Glutamatergic neuron (in vitro differentiated cells): ENCODE results near the gene MRM3. TPM values are rescaled to one million over a fixed set of nuclear protein-coding genes. Genes with fewer than 3 reads are reported as not detected.

ENCODE experiments used
- DNase-seq: peaks from one replicate; pipeline ENCODE4 v3.0.0; 2022
- H3K27ac Mint-ChIP-seq: one replicate; pipeline ENCODE4 v1.8.0; 2020; ENCODE audit warnings: mild to moderate bottlenecking, mixed read lengths, inconsistent platforms; ENCODE audit not compliant: unreplicated experiment
- H3K27me3 Mint-ChIP-seq: one replicate; pipeline ENCODE4 v1.8.0; 2020; ENCODE audit warnings: mild to moderate bottlenecking, moderate library complexity, mixed read lengths, inconsistent platforms; ENCODE audit not compliant: unreplicated experiment
- H3K36me3 Mint-ChIP-seq: one replicate; pipeline ENCODE4 v1.8.0; 2020; ENCODE audit warnings: mild to moderate bottlenecking, mixed read lengths, inconsistent platforms; ENCODE audit not compliant: unreplicated experiment
- H3K4me1 Mint-ChIP-seq: one replicate; pipeline ENCODE4 v1.8.0; 2020; ENCODE audit warnings: mild to moderate bottlenecking, low read depth, mixed read lengths, inconsistent platforms; ENCODE audit not compliant: unreplicated experiment
- H3K4me3 Mint-ChIP-seq: one replicate; pipeline ENCODE4 v1.8.0; 2020; ENCODE audit warnings: mild to moderate bottlenecking, mixed read lengths, inconsistent platforms; ENCODE audit not compliant: unreplicated experiment
- H3K9me3 Mint-ChIP-seq: one replicate; pipeline ENCODE4 v1.8.0; 2020; ENCODE audit warnings: mild to moderate bottlenecking, moderate library complexity, mixed read lengths, inconsistent platforms; ENCODE audit not compliant: unreplicated experiment
- long read RNA-seq: library from polyadenylated mRNA; unstranded; transcript quantifications from one replicate; pipeline ENCODE4 v2.0.0, GENCODE V29; 2020; ENCODE audit not compliant: unreplicated experiment
- total RNA-seq: library from RNA; stranded (reverse); fragmentation: NEBNext Ultra II Directional; extraction: Animal tissue kit (Norgen Biotek cat#: 25700); gene quantifications from one replicate; pipeline ENCODE4 v1.2.1, GENCODE V29; 2021; ENCODE audit not compliant: unreplicated experiment
- TF ChIP-seq, protein P1 (sequence below): fragments of 200-600 bp; sonication (generic); IDR thresholded peaks from one replicate; pipeline ENCODE4 v1.5.0; 2021; ENCODE audit not compliant: partially characterized antibody, unreplicated experiment

The MRM3 gene
- 11.8 TPM for total RNA-seq
- long read RNA-seq, transcript MRM3-201 (4 exons, 1,809 nt), result major isoform, 10 of 15 reads
- long read RNA-seq, partial matches to known transcripts, result 0 of 15 reads
- long read RNA-seq, other reads (novel, unspliced or antisense), result 0 of 15 reads

DNA sequence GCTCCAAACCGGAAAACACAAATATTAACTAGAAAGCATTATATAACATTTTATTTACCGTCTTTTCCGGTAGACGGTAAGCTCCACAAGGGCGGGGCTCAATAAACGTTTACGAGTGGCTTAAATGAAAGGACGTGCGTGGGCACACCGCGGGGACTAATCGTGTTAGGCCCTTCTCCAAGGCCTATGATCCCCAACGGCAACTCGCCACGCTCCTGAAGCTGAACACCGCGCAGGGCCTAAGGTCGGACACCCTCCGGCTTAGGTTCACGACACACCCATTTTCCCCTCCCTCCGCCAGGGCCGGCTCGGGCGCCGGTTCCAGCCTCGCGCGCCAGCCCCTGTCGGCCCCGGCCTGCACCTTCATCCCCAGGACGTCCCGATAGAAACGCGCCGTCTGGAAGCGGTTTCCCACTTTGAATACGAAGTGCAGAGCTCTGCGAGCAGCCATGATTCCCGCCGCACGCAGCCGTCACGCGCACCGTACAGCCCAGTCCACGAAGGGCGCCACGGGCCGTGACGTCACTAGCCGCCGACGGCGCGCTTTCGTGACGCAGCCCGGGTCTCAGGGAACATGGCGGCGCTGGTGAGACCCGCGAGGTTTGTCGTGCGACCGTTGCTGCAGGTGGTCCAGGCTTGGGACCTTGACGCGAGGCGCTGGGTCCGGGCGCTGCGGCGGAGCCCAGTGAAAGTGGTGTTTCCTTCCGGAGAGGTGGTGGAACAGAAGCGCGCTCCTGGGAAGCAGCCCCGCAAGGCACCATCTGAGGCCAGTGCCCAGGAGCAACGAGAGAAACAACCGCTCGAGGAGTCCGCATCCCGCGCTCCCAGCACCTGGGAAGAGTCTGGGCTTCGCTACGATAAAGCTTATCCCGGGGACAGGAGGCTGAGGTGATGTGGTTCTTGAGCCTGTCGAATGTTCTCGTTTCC is at the start of gene MRM3, which contains the start of gene GLOD4:
MRM3 (plus strand) TSS at position 549 of the 927 bp plus-strand sequence; CDS start at position 575, 26 bp downstream.
GLOD4 (minus strand) TSS at position 476 of the 927 bp plus-strand sequence; CDS start at position 451, 25 bp downstream.
- TF ChIP-seq, protein P1, sequence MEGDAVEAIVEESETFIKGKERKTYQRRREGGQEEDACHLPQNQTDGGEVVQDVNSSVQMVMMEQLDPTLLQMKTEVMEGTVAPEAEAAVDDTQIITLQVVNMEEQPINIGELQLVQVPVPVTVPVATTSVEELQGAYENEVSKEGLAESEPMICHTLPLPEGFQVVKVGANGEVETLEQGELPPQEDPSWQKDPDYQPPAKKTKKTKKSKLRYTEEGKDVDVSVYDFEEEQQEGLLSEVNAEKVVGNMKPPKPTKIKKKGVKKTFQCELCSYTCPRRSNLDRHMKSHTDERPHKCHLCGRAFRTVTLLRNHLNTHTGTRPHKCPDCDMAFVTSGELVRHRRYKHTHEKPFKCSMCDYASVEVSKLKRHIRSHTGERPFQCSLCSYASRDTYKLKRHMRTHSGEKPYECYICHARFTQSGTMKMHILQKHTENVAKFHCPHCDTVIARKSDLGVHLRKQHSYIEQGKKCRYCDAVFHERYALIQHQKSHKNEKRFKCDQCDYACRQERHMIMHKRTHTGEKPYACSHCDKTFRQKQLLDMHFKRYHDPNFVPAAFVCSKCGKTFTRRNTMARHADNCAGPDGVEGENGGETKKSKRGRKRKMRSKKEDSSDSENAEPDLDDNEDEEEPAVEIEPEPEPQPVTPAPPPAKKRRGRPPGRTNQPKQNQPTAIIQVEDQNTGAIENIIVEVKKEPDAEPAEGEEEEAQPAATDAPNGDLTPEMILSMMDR, result peak; percentile 34
- peak; percentile 96 for DNase-seq
- peaks cover 6% of the 10 kb centered on the region for H3K27me3 Mint-ChIP-seq
- H3K9me3 Mint-ChIP-seq, result peaks cover 18% of the 10 kb centered on the region
- H3K27ac Mint-ChIP-seq, result peak within 1 kb of the TSS; percentile 88
- peaks cover under 1% of the 10 kb centered on the region for H3K36me3 Mint-ChIP-seq
- H3K4me1 Mint-ChIP-seq, result peaks cover 6% of the 10 kb centered on the region
- peak within 1 kb of the TSS; percentile 96 for H3K4me3 Mint-ChIP-seq

- Mint-ChIP-seq H3K36me3 (no peaks in the 10 kb centered on the region), H3K4me3 (peak overlapping the region; percentile 92), H3K27ac (peak overlapping the region; percentile 33), H3K4me1 (peaks cover 10% of the 10 kb centered on the region), H3K27me3 (peaks cover 14% of the 10 kb centered on the region), H3K9me3 (peaks cover 2% of the 10 kb centered on the region)
- TF ChIP-seq, protein P1, result no peak
- peak; percentile 49 for DNase-seq
Observed at GRCh38 chr17:732902-733720, 49.0 kb upstream of the MRM3 start.

DNA sequence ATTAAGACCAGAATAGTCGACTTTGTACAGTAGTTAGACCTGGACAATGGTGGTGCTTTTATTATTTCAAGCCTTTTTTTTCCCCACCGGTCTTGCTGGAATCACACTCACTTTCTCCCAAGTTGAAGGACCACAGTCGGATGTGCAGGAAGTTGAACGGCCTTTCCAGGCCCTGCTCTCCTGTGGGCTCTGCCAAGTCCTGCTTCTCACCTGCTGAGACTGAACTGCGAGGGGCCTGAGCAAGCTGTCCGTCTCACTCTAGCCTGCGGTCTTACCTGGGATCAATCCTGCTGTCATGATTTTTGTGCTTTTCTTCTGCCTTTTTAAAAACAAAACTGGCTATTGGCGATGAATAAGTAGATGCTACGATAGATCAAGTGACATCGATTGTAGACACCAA is 48.4 kb upstream of the MRM3 start:
- Mint-ChIP-seq H3K27me3 (peaks cover 14% of the 10 kb centered on the region), H3K27ac (no peak overlapping the region), H3K9me3 (peaks cover 2% of the 10 kb centered on the region), H3K36me3 (no peaks in the 10 kb centered on the region), H3K4me1 (peaks cover 10% of the 10 kb centered on the region), H3K4me3 (peak overlapping the region; percentile 92)
- DNase-seq, result no peak
- TF ChIP-seq, protein P1, result no peak

DNA sequence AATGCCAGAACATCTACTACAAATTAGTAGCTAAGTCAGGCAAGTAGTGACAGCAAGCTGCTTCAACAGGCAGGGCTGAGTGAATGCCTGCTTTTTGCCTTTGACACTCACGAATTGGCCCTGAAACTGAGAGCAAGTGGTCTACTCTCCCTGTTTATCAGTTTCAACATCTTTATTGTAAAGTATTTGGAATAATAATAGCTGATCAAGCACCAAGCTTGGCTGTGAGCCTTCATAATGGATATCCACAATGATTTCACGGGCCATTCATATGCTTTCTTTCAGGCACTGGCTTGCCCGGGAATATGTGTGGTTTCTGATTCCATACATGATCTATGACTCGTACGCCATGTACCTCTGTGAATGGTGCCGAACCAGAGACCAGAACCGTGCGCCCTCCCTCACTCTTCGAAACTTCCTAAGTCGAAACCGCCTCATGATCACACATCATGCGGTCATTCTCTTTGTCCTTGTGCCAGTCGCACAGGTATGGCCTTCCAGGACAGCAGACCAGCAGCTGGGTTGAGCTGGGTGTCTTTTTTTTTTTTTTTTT is 44.5 kb upstream of the MRM3 start:
- H3K27ac Mint-ChIP-seq, result no peak overlapping the region

More for the DNA sequence above, 44.5 kb upstream of the MRM3 start:
- no peak for DNase-seq
- Mint-ChIP-seq H3K27me3 (peaks cover 12% of the 10 kb centered on the region), H3K4me3 (no peak overlapping the region), H3K9me3 (peaks cover 2% of the 10 kb centered on the region), H3K4me1 (peaks cover 9% of the 10 kb centered on the region), H3K36me3 (no peaks in the 10 kb centered on the region)
- TF ChIP-seq, protein P1, result no peak
